CD4-positive, alpha-beta T cell (primary cell): Measurements from ENCODE around the gene FTSJ1. TPM values are rescaled to one million over a fixed set of nuclear protein-coding genes. Genes with fewer than 3 reads are reported as not detected.

ENCODE experiments used
- ATAC-seq: fragments of 200-7000 bp; cut with Tn5 transposase; one replicate; pipeline ENCODE4 v1.10.0; 2022; ENCODE audit warnings: mild to moderate bottlenecking; ENCODE audit not compliant: poor library complexity
- CTCF ChIA-PET: fragments of 350-600 bp; sonication (Branson Sonifier 250); formaldehyde crosslinking; loops from one replicate; lab custom pipeline; 2021; ENCODE audit warnings: antibody characterized with exemption, inconsistent platforms; lab: Charles Lee
- POLR2A ChIA-PET: fragments of 350-600 bp; sonication (Branson Sonifier 250); formaldehyde crosslinking; loops from one replicate; lab custom pipeline; 2021; ENCODE audit warnings: antibody characterized with exemption, inconsistent platforms; lab: Charles Lee
- DNase-seq, 14 experiments: peaks; one replicate each; pipeline ENCODE4 v3.0.0-alpha.2; 2013 to 2020; ENCODE audit warnings: mixed read lengths in 2 of 14
- H3K27ac ChIP-seq, 2 donors: one replicate each; pipeline versions ENCODE4 v1.5.1 to v1.7.0; 2013; ENCODE audit warnings: low read length in 2 of 2, low read depth in 1 of 2, mild to moderate bottlenecking in 1 of 2
- H3K27me3 ChIP-seq, 2 experiments: 1 replicate in 1 of 2; 2 replicates in 1 of 2; pipeline versions ENCODE4 v1.6.1 to v1.7.0; 2013; ENCODE audit warnings: low read length in 2 of 2, control low read depth in 1 of 2, mild to moderate bottlenecking in 1 of 2, moderate library complexity in 1 of 2; ENCODE audit not compliant: insufficient read depth in 2 of 2, control insufficient read depth in 1 of 2
- H3K36me3 ChIP-seq: one replicate; pipeline ENCODE4 v1.6.1; 2013; ENCODE audit warnings: low read length, control low read depth; ENCODE audit not compliant: insufficient read depth
- H3K4me1 ChIP-seq: one replicate; pipeline ENCODE4 v1.6.1; 2013; ENCODE audit warnings: low read length, control low read depth; ENCODE audit not compliant: insufficient read depth
- H3K4me3 ChIP-seq: one replicate; pipeline ENCODE4 v1.5.1; 2013; ENCODE audit warnings: mild to moderate bottlenecking, low read length, moderate library complexity
- H3K9me3 ChIP-seq, 2 experiments: 1 replicate in 1 of 2; 2 replicates in 1 of 2; pipeline versions ENCODE4 v1.6.1 to v1.7.0; 2013; ENCODE audit warnings: low read length in 2 of 2, mild to moderate bottlenecking in 2 of 2, control low read depth in 1 of 2, moderate library complexity in 1 of 2; ENCODE audit not compliant: control insufficient read depth in 1 of 2, insufficient read depth in 1 of 2
- H3K27ac Mint-ChIP-seq: one replicate; pipeline ENCODE4 v1.8.0; 2020; ENCODE audit warnings: mixed read lengths
- H3K27me3 Mint-ChIP-seq: one replicate; pipeline ENCODE4 v1.8.0; 2021; ENCODE audit warnings: mixed read lengths
- H3K36me3 Mint-ChIP-seq: one replicate; pipeline ENCODE4 v1.8.0; 2021; ENCODE audit warnings: low read depth, mixed read lengths
- H3K4me1 Mint-ChIP-seq: one replicate; pipeline ENCODE4 v1.8.0; 2021; ENCODE audit warnings: low read depth, mixed read lengths
- H3K4me3 Mint-ChIP-seq: one replicate; pipeline ENCODE4 v1.8.0; 2020; ENCODE audit warnings: mild to moderate bottlenecking, mixed read lengths
- H3K9me3 Mint-ChIP-seq: one replicate; pipeline ENCODE4 v1.8.0; 2020; ENCODE audit warnings: mixed read lengths
- intact Hi-C, 2 experiments: fragments of 100-400 bp; cut with DNase I in 1 of 2; cut with micrococcal nuclease in 1 of 2; formaldehyde crosslinking; loops; one replicate each; pipeline versions ENCODE4 v1.15.1 to v1.9.0; 2023 to 2025; cut with DNase I, micrococcal nuclease
- total RNA-seq, 174 experiments: library from RNA in 2 of 174; stranded (reverse) in 2 of 174; gene quantifications; one replicate each; pipeline ENCODE4 v1.2.3 and lab custom pipeline; 2021 to 2026
- TF ChIP-seq, protein P1 (sequence below): fragments of 200-600 bp; IDR thresholded peaks from one replicate; pipeline ENCODE4 v1.8.0; 2022; ENCODE audit warnings: antibody characterized with exemption, mild to moderate bottlenecking

Gene FTSJ1
- total RNA-seq, 2 experiments from 2014 or later: 60.0 to 61.0 TPM

DNA sequence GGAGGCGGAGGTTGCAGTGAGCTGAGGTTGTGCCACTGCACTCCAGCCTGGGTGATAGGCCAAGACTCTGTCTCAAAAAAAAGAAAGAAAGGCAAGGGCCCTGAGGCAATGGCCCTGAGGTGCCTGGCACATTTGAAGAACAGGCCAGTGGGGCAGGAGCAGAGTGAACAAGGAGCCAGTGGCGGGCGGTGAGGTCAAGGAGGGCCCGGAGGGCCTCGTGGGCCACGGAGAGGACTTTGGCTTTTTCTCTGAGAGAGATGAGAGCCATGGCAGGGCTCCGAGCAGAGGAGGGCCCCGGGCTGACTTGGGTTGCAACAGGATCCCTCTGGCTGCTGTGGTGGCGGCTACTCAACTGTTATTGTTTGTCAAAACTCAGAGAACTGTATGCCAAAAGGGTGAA, 13.3 kb downstream of the FTSJ1 start:
- Histone ChIP-seq H3K4me1 (no peaks in the 10 kb centered on the region), H3K27me3 (no peaks in the 10 kb centered on the region), H3K36me3 (peaks cover 3% of the 10 kb centered on the region), H3K27ac (no peak overlapping the region), H3K4me3 (no peak overlapping the region), H3K9me3 (no peaks in the 10 kb centered on the region)
- POLR2A ChIA-PET: no interaction called here
- no peaks in the 10 kb centered on the region for H3K36me3 Mint-ChIP-seq
- H3K9me3 Mint-ChIP-seq: no peaks in the 10 kb centered on the region
- DNase-seq: no peak
- intact Hi-C loops: no loop called here
- CTCF ChIA-PET: no interaction called here
- no peak overlapping the region for H3K27ac Mint-ChIP-seq
- H3K4me3 Mint-ChIP-seq: no peak overlapping the region
- TF ChIP-seq, protein P1, sequence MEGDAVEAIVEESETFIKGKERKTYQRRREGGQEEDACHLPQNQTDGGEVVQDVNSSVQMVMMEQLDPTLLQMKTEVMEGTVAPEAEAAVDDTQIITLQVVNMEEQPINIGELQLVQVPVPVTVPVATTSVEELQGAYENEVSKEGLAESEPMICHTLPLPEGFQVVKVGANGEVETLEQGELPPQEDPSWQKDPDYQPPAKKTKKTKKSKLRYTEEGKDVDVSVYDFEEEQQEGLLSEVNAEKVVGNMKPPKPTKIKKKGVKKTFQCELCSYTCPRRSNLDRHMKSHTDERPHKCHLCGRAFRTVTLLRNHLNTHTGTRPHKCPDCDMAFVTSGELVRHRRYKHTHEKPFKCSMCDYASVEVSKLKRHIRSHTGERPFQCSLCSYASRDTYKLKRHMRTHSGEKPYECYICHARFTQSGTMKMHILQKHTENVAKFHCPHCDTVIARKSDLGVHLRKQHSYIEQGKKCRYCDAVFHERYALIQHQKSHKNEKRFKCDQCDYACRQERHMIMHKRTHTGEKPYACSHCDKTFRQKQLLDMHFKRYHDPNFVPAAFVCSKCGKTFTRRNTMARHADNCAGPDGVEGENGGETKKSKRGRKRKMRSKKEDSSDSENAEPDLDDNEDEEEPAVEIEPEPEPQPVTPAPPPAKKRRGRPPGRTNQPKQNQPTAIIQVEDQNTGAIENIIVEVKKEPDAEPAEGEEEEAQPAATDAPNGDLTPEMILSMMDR: no peak
- no peak for ATAC-seq
- no peaks in the 10 kb centered on the region for H3K27me3 Mint-ChIP-seq
- no peaks in the 10 kb centered on the region for H3K4me1 Mint-ChIP-seq

DNA sequence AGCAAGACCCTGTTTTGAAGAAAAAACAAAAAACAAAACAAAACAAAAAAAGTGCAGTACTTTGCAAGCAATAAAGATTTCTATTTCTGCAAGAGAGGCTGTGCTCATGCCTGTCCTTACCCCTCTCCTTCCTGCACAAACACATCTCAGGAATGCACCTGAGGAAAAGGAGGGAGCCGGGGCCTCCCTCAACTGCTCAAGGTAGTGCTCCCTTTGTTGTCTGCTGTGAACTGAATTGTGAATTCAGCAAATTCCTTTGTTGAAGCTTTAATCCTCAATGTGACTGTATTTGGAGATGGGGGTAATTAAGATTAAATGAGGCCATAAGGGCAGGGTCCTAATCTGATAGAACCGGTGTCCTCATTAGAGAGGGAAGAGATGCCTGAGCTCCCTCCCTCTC, 13.9 kb downstream of the FTSJ1 start:
- DNase-seq (no peak), ATAC-seq (no peak)
- Histone ChIP-seq H3K27me3 (no peaks in the 10 kb centered on the region), H3K9me3 (no peaks in the 10 kb centered on the region), H3K27ac (no peak overlapping the region), H3K36me3 (peaks cover 3% of the 10 kb centered on the region), H3K4me1 (no peaks in the 10 kb centered on the region), H3K4me3 (no peak overlapping the region)
- no peak overlapping the region for H3K4me3 Mint-ChIP-seq
- no peaks in the 10 kb centered on the region for H3K36me3 Mint-ChIP-seq
- no peaks in the 10 kb centered on the region for H3K27me3 Mint-ChIP-seq
- no peaks in the 10 kb centered on the region for H3K4me1 Mint-ChIP-seq
- POLR2A ChIA-PET: no interaction called here
- intact Hi-C loops: no loop called here
- TF ChIP-seq, protein P1: no peak
- no peaks in the 10 kb centered on the region for H3K9me3 Mint-ChIP-seq
- CTCF ChIA-PET: no interaction called here
- no peak overlapping the region for H3K27ac Mint-ChIP-seq

DNA sequence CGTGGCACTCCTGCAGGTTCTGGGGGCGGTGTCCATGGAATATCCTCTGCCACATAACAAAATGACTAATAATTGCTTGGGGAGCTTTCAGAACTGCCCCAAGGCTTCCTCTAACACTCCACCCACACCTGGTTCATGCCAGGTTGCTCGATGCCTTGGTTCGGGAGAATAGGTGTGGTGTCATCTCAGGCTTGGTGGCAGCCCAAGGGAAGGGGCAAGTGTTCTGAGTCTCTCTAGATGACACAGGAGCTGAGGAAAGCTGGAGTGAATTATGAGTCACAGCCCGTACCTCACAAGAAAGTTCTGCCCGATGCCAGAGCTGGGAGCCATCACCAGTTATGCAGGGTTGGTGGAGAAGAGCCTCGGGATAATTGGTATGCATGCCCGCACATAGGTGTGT, 14.7 kb downstream of the FTSJ1 start:
- intact Hi-C loops: no loop called here
- Mint-ChIP-seq H3K27me3 (no peaks in the 10 kb centered on the region), H3K4me3 (no peak overlapping the region), H3K36me3 (no peaks in the 10 kb centered on the region), H3K27ac (no peak overlapping the region), H3K9me3 (no peaks in the 10 kb centered on the region), H3K4me1 (no peaks in the 10 kb centered on the region)
- H3K27ac ChIP-seq: no peak overlapping the region
- DNase-seq (no peak), ATAC-seq (no peak)
- TF ChIP-seq, protein P1: no peak
- POLR2A ChIA-PET: no interaction called here
- no peaks in the 10 kb centered on the region for H3K27me3 ChIP-seq
- H3K9me3 ChIP-seq: no peaks in the 10 kb centered on the region
- no peaks in the 10 kb centered on the region for H3K4me1 ChIP-seq
- CTCF ChIA-PET: no interaction called here
- H3K36me3 ChIP-seq: peaks cover 3% of the 10 kb centered on the region
- H3K4me3 ChIP-seq: no peak overlapping the region
